Measurements from ENCODE around the gene PHF5A. TPM values are rescaled to one million over a fixed set of nuclear protein-coding genes. Genes with fewer than 3 reads are reported as not detected.

The PHF5A gene
- total and polyA plus RNA-seq, 2 donors (not counting 3 experiments of a cell fraction or from before 2014, with no cell fraction given) = 61.1 to 63.7 TPM

- H3K9ac ChIP-seq (replicated peaks; ENCODE audit: extremely low read depth, insufficient read depth, low read length) = no peak overlapping the region
- no TSS peak for BruUV-seq (replicated peaks)
- intact Hi-C loops (cut with micrococcal nuclease) (no loop called here), dilution Hi-C loops (cut with MboI; ENCODE audit: extremely low pct_ligation_motif_present, low sequenced_read_pairs) (no loop called here)
- H3K79me2 ChIP-seq (ENCODE audit: control insufficient read depth, insufficient read depth, low read length) = peaks cover 60% of the 10 kb centered on the region
- H3K36me3 ChIP-seq (ENCODE audit: control insufficient read depth in 2 of 2, extremely low read depth in 1 of 2, insufficient read depth in 2 of 2, low read length in 2 of 2) = no peaks in the 10 kb centered on the region
- POLR2A ChIA-PET = no interaction called here
- no peak for TF ChIP-seq GATA2 (IDR thresholded peaks at IDR 0.05; ENCODE audit: insufficient read depth, insufficient read length, low read depth, low read length)
- TF ChIP-seq MYC (IDR thresholded peaks at IDR 0.05; ENCODE audit: low read depth, low read length) = no peak
- no peak for TF ChIP-seq POLR2A (IDR thresholded peaks at IDR 0.05; ENCODE audit: low read depth, low read length)
- no peak for TF ChIP-seq FOS (IDR thresholded peaks at IDR 0.05; ENCODE audit: borderline replicate concordance, insufficient read depth, low read length)
- H3K4me3 ChIP-seq (replicated peaks in 1 of 3; ENCODE audit: insufficient read depth in 1 of 3, low read depth in 1 of 3, low read length in 3 of 3) = no peak overlapping the region
- H3K9me3 ChIP-seq (replicated peaks; ENCODE audit: control insufficient read depth, insufficient read depth, low read length) = no peaks in the 10 kb centered on the region
- H3K4me1 ChIP-seq (ENCODE audit: control insufficient read depth, extremely low read depth, insufficient read depth, low read length) = no peaks in the 10 kb centered on the region
- H3K27me3 ChIP-seq (ENCODE audit: control insufficient read depth in 2 of 2, insufficient read depth in 2 of 2, low read length in 2 of 2) = no peaks in the 10 kb centered on the region
- DNase-seq (ENCODE audit: low read depth, low spot score) (no peak), FAIRE-seq (no peak)
- CTCF ChIA-PET = no interaction called here
- H3K4me2 ChIP-seq (ENCODE audit: insufficient read depth, low read length) = no peak overlapping the region
- H3K9me1 ChIP-seq (replicated peaks; ENCODE audit: control insufficient read depth, extremely low read depth, insufficient read depth, low read length) = no peaks in the 10 kb centered on the region
- H3K27ac ChIP-seq (ENCODE audit: insufficient read depth, low read depth, low read length) = no peak overlapping the region
- H4K20me1 ChIP-seq (replicated peaks; ENCODE audit: control insufficient read depth, extremely low read depth, insufficient read depth, low read length) = no peaks in the 10 kb centered on the region
- no peak overlapping the region for H2AFZ ChIP-seq (ENCODE audit: low read depth, low read length)
These were observed 13.4 kb upstream of the PHF5A start for GRCh38 chr22:41481925-41482318.

DNA sequence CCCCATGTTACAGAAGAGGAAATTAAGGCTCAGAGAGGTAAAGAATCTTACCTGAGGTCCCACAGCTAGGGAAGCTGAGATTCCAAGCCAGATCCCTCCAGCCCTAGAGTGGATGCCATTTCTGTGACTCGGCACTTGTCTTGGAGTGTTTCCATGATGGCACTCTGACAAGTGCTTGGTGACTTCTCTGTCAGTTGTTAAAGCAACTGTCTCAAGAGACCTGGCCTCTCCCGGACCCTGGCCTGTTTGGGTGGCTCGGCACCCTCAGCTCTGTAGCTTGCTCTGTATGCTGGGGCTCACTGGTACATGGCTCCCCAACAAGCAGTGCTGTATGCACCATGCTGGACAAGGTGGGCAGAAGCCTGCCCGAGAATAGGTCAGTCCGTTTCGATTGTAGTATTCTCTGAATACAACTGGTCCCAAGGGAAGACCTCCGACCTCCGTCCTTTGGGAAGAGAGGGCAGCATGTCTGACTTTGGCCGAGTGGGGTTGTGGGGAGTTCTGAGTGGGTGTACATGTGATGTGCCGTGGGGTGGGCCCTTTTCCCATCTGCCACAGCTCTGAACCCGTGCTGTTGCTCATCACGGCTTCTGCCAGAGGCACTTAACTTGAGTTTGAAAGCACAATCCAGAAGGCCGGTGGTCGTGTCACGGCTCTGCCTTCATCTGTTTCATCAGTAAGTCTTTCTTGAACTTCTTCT lies 12.8 kb upstream of the PHF5A start:
- no peak for DNase-seq (ENCODE audit: low read depth, low spot score)
- intact Hi-C loops (cut with micrococcal nuclease) = no loop called here

More for the DNA sequence above, 12.8 kb upstream of the PHF5A start:
- BruUV-seq (replicated peaks) = no TSS peak
- no peak for TF ChIP-seq EZH2 (IDR thresholded peaks at IDR 0.05; ENCODE audit: borderline replicate concordance, low read depth, low read length, severe bottlenecking)
- TF ChIP-seq CTCF (IDR thresholded peaks at IDR 0.05; ENCODE audit: extremely low read depth in 1 of 2, insufficient read depth in 1 of 2, low read depth in 1 of 2, low read length in 2 of 2) = no peak
- TF ChIP-seq, protein P1, sequence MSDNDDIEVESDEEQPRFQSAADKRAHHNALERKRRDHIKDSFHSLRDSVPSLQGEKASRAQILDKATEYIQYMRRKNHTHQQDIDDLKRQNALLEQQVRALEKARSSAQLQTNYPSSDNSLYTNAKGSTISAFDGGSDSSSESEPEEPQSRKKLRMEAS (IDR thresholded peaks at IDR 0.05; ENCODE audit: insufficient read depth, insufficient read length) = no peak
- TF ChIP-seq POLR2A (IDR thresholded peaks at IDR 0.05; ENCODE audit: low read depth, low read length) = no peak
- no peak for TF ChIP-seq GATA2 (IDR thresholded peaks at IDR 0.05; ENCODE audit: insufficient read depth, insufficient read length, low read depth, low read length)
- no peak for TF ChIP-seq JUN (IDR thresholded peaks at IDR 0.05; ENCODE audit: borderline replicate concordance, insufficient read depth, insufficient read length, low read depth)
- no peak for TF ChIP-seq MYC (IDR thresholded peaks at IDR 0.05; ENCODE audit: low read depth, low read length)
- TF ChIP-seq POLR2AphosphoS5 (IDR thresholded peaks at IDR 0.05; ENCODE audit: insufficient read depth, low read depth, low read length) = no peak
- TF ChIP-seq FOS (IDR thresholded peaks at IDR 0.05; ENCODE audit: borderline replicate concordance, insufficient read depth, low read length) = no peak
- H2AFZ ChIP-seq (ENCODE audit: low read depth, low read length) = no peak overlapping the region
- ChIA-PET CTCF (interaction anchor here (1.6 kb wide), 2 partner anchors 18 to 36 kb away, joined by 4 to 8 read pairs; no protein-coding TSS in a partner anchor), POLR2A (no interaction called here)
- dilution Hi-C loops (cut with MboI; ENCODE audit: extremely low pct_ligation_motif_present, low sequenced_read_pairs) = no loop called here
- peaks cover 60% of the 10 kb centered on the region for H3K79me2 ChIP-seq (ENCODE audit: control insufficient read depth, insufficient read depth, low read length)
- no peak for FAIRE-seq
- no peak overlapping the region for H3K9ac ChIP-seq (replicated peaks; ENCODE audit: extremely low read depth, insufficient read depth, low read length)
- no peaks in the 10 kb centered on the region for H3K9me1 ChIP-seq (replicated peaks; ENCODE audit: control insufficient read depth, extremely low read depth, insufficient read depth, low read length)
- no peaks in the 10 kb centered on the region for H3K4me1 ChIP-seq (ENCODE audit: control insufficient read depth, extremely low read depth, insufficient read depth, low read length)
- no peak overlapping the region for H3K4me2 ChIP-seq (ENCODE audit: insufficient read depth, low read length)
- no peaks in the 10 kb centered on the region for H4K20me1 ChIP-seq (replicated peaks; ENCODE audit: control insufficient read depth, extremely low read depth, insufficient read depth, low read length)
- no peak overlapping the region for H3K4me3 ChIP-seq (replicated peaks in 1 of 3; ENCODE audit: insufficient read depth in 1 of 3, low read depth in 1 of 3, low read length in 3 of 3)
- no peaks in the 10 kb centered on the region for H3K9me3 ChIP-seq (replicated peaks; ENCODE audit: control insufficient read depth, insufficient read depth, low read length)
- no peaks in the 10 kb centered on the region for H3K36me3 ChIP-seq (ENCODE audit: control insufficient read depth in 2 of 2, extremely low read depth in 1 of 2, insufficient read depth in 2 of 2, low read length in 2 of 2)
- H3K27ac ChIP-seq (ENCODE audit: insufficient read depth, low read depth, low read length) = no peak overlapping the region
- no peaks in the 10 kb centered on the region for H3K27me3 ChIP-seq (ENCODE audit: control insufficient read depth in 2 of 2, insufficient read depth in 2 of 2, low read length in 2 of 2)

All from endothelial cell of umbilical vein (primary cell).